Measurements from ENCODE around the gene AHNAK.

- TF ChIP-seq POLR2A (IDR thresholded peaks at IDR 0.05; ENCODE audit: extremely low read depth, insufficient read length) (no peak), CTCF (IDR thresholded peaks at IDR 0.05; ENCODE audit: low read depth, low read length) (no peak), MAX (IDR thresholded peaks at IDR 0.05; ENCODE audit: low read depth, low read length) (no peak), MYC (IDR thresholded peaks at IDR 0.05; ENCODE audit: low read depth, low read length) (no peak)
These were observed 128.5 kb downstream of the AHNAK start for GRCh38 chr11:62418136-62418535.
